Peyer's patch (tissue), 4 donors: ENCODE measurements around the gene METTL16. TPM values are rescaled to one million over a fixed set of nuclear protein-coding genes. Genes with fewer than 3 reads are reported as not detected.

ENCODE experiments used
- DNase-seq, 3 donors: peaks; one replicate each; pipeline ENCODE4 v3.0.0-alpha.2; 2017 to 2019
- H3K27ac ChIP-seq, 4 donors: fragments of 200-600 bp; sonication (generic); one replicate each; pipeline ENCODE4 v1.5.1; 2016 to 2019
- H3K27me3 ChIP-seq, 2 donors: fragments of 200-600 bp; sonication (generic); one replicate each; pipeline ENCODE4 v1.5.1; 2019
- H3K36me3 ChIP-seq, 3 donors: fragments of 200-600 bp; sonication (generic); one replicate each; pipeline ENCODE4 v1.5.1; 2016 to 2019
- H3K4me1 ChIP-seq, 4 donors: fragments of 200-600 bp; sonication (generic); one replicate each; pipeline ENCODE4 v1.5.1; 2016 to 2019
- H3K4me3 ChIP-seq, 4 donors: fragments of 200-600 bp; sonication (generic); 1 replicate in 3 of 4; 2 replicates in 1 of 4; pipeline ENCODE4 v1.5.1; 2016 to 2019; ENCODE audit warnings: mild to moderate bottlenecking in 1 of 4
- H3K9me3 ChIP-seq, 4 donors: fragments of 200-600 bp; sonication (generic); one replicate each; pipeline ENCODE4 v1.5.1; 2016 to 2019; ENCODE audit warnings: mild to moderate bottlenecking in 1 of 4
- CTCF ChIP-seq, 6 experiments: fragments of 450-650 bp in 4 of 6; fragments of 200-600 bp in 2 of 6; sonication (generic) in 1 of 6; IDR thresholded peaks; one replicate each; pipeline ENCODE4 v1.5.1; 2017 to 2019; ENCODE audit warnings: antibody characterized with exemption in 6 of 6, mild to moderate bottlenecking in 3 of 6, moderate library complexity in 1 of 6
- POLR2A ChIP-seq, 2 donors: fragments of 450-650 bp; IDR thresholded peaks; one replicate each; pipeline ENCODE4 v1.5.1; 2017; ENCODE audit warnings: antibody characterized with exemption in 2 of 2, mild to moderate bottlenecking in 2 of 2, moderate library complexity in 2 of 2
- total RNA-seq, 4 donors: library from RNA; depleted of rRNA; stranded (reverse); fragments of >200 nt; gene quantifications; one replicate each; pipeline ENCODE4 v1.1.0, GENCODE V29; 2016

The METTL16 gene
- total RNA-seq, 4 donors from 2014 or later, result 24.0 to 29.7 (median 27.9) TPM

- TF ChIP-seq CTCF (IDR thresholded peaks at IDR 0.05), result no peak
- TF ChIP-seq POLR2A (IDR thresholded peaks at IDR 0.05), result no peak
Observed at GRCh38 chr17:2466931-2467330, 44.8 kb downstream of the METTL16 start.

GRCh38 chr17:2462481-2462880 is 49.2 kb downstream of the METTL16 start:
- Histone ChIP-seq H3K27me3 (no peaks in the 10 kb centered on the region), H3K27ac (no peak overlapping the region), H3K4me1 (no peaks in the 10 kb centered on the region), H3K4me3 (no peak overlapping the region), H3K36me3 (peaks cover 0 to 50% (median 0%) of the 10 kb centered on the region in 3 donors), H3K9me3 (no peaks in the 10 kb centered on the region)
- TF ChIP-seq CTCF (IDR thresholded peaks at IDR 0.05) (no peak), POLR2A (IDR thresholded peaks at IDR 0.05) (no peak)
- no peak for DNase-seq

More at GRCh38 chr17:2466931-2467330, 44.8 kb downstream of the METTL16 start:
- H3K36me3 ChIP-seq, result peaks cover 0 to 53% (median 0%) of the 10 kb centered on the region in 3 donors
- no peak overlapping the region for H3K27ac ChIP-seq
- H3K4me3 ChIP-seq, result no peak overlapping the region
- DNase-seq, result no peak
- no peaks in the 10 kb centered on the region for H3K4me1 ChIP-seq
- H3K27me3 ChIP-seq, result no peaks in the 10 kb centered on the region
- no peaks in the 10 kb centered on the region for H3K9me3 ChIP-seq

- no peaks in the 10 kb centered on the region for H3K9me3 ChIP-seq
- H3K36me3 ChIP-seq, result peaks cover 0 to 49% (median 0%) of the 10 kb centered on the region in 3 donors
- no peaks in the 10 kb centered on the region for H3K4me1 ChIP-seq
- H3K4me3 ChIP-seq, result no peak overlapping the region
- peak overlapping the region in 2 of 4 donors; percentile 60 to 70 for H3K27ac ChIP-seq
- no peak for TF ChIP-seq POLR2A (IDR thresholded peaks at IDR 0.05)
- no peaks in the 10 kb centered on the region for H3K27me3 ChIP-seq
- no peak for DNase-seq
Observed at GRCh38 chr17:2459917-2460271, 51.8 kb downstream of the METTL16 start.

GRCh38 chr17:2457913-2458312 is 53.8 kb downstream of the METTL16 start:
- H3K27me3 ChIP-seq, result no peaks in the 10 kb centered on the region
- H3K27ac ChIP-seq, result no peak overlapping the region
- DNase-seq, result no peak
- TF ChIP-seq CTCF (IDR thresholded peaks at IDR 0.05), result no peak
- TF ChIP-seq POLR2A (IDR thresholded peaks at IDR 0.05), result no peak
- H3K4me3 ChIP-seq, result no peak overlapping the region
- peaks cover 0 to 35% (median 0%) of the 10 kb centered on the region in 3 donors for H3K36me3 ChIP-seq
- no peaks in the 10 kb centered on the region for H3K4me1 ChIP-seq
- no peaks in the 10 kb centered on the region for H3K9me3 ChIP-seq

- no peaks in the 10 kb centered on the region for H3K9me3 ChIP-seq
- H3K36me3 ChIP-seq, result peaks cover 0 to 21% (median 0%) of the 10 kb centered on the region in 3 donors
- DNase-seq, result no peak
- TF ChIP-seq POLR2A (IDR thresholded peaks at IDR 0.05), result no peak
- no peak for TF ChIP-seq CTCF (IDR thresholded peaks at IDR 0.05)
- H3K27ac ChIP-seq, result no peak overlapping the region
- no peaks in the 10 kb centered on the region for H3K4me1 ChIP-seq
- no peak overlapping the region for H3K4me3 ChIP-seq
- H3K27me3 ChIP-seq, result no peaks in the 10 kb centered on the region
Observed at GRCh38 chr17:2456475-2456874, 55.2 kb downstream of the METTL16 start.

GRCh38 chr17:2455956-2456355 is 55.7 kb downstream of the METTL16 start:
- no peak overlapping the region for H3K4me3 ChIP-seq
- H3K4me1 ChIP-seq, result no peaks in the 10 kb centered on the region
- peaks cover 0 to 17% (median 0%) of the 10 kb centered on the region in 3 donors for H3K36me3 ChIP-seq
- H3K27me3 ChIP-seq, result no peaks in the 10 kb centered on the region
- no peaks in the 10 kb centered on the region for H3K9me3 ChIP-seq
- no peak for DNase-seq
- no peak for TF ChIP-seq CTCF (IDR thresholded peaks at IDR 0.05)
- TF ChIP-seq POLR2A (IDR thresholded peaks at IDR 0.05), result no peak
- no peak overlapping the region for H3K27ac ChIP-seq
